ENCODE results near the gene AOC2.

- TF ChIP-seq CTCF (IDR thresholded peaks at IDR 0.05 in 2 of 3, conservative IDR thresholded peaks at IDR 0.05 in 1 of 3; ENCODE audit: control insufficient read depth in 2 of 3, extremely low read depth in 1 of 3, insufficient read depth in 1 of 3, low read depth in 3 of 3, low read length in 3 of 3), result no peak
- no peak for TF ChIP-seq EP300 (IDR thresholded peaks at IDR 0.05; ENCODE audit: borderline replicate concordance in 1 of 2, control insufficient read depth in 1 of 2, low read depth in 2 of 2, low read length in 2 of 2)
- TF ChIP-seq USF1 (IDR thresholded peaks at IDR 0.05; ENCODE audit: borderline replicate concordance, extremely low read length, insufficient read depth, low read depth, low read length), result peak; percentile 59
- TF ChIP-seq RBBP5 (conservative IDR thresholded peaks at IDR 0.05), result 0 out of 2 replicates have a peak, but pooled peaks have one; percentile 27
- no peak for TF ChIP-seq REST (IDR thresholded peaks at IDR 0.05; ENCODE audit: low read depth, low read length)
- TF ChIP-seq CHD4 (IDR thresholded peaks at IDR 0.05), result no peak
- TF ChIP-seq RFX5 (IDR thresholded peaks at IDR 0.05; ENCODE audit: low read depth, low read length), result no peak; the same call in 1 of the 2 replicates
- no peak for TF ChIP-seq NFXL1 (IDR thresholded peaks at IDR 0.05; ENCODE audit: borderline replicate concordance)
Observed at GRCh38 chr17:42832934-42833766, 11.2 kb upstream of the AOC2 start, which contains the start of gene PSME3.

All from GM12878 (cell line).